ACHN (cell line): ENCODE data around the gene CLIP1.
"Not testable (repeated sequence)": the region's sequence is repeated elsewhere in the genome, so short reads cannot be mapped to it uniquely, and the experiment has no call there.

ENCODE experiments used
- DNase-seq: peaks from one replicate; pipeline ENCODE4 v3.0.0-alpha.2; 2015
- in situ Hi-C: cut with HindIII; loops from 2 replicates; pipeline ENCODE4 v1.10.0; 2017; ENCODE audit warnings: low sequenced_read_pairs, low pct_ligation_motif_present, low pct_unique_long_range_greater_than_20kb

Gene CLIP1

DNA sequence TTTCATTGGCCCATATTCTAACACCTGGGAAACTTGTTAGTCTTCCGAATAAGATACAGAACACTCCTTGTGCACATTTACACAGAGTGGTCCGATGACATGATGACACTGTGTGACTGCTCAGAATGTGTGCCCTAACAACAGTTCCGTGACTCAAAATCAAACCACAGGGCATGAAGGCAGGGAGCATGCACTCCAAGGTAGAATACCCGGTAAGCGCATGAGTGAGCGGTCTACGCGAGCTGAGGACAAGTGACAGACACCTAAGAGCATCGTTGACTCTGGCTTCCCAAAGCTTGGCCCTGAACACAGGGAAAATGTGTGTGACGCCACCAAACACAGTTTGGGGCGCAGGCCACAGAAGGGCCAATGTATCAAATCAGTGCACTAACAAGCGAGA is 18.6 kb downstream of the CLIP1 start:
- in situ Hi-C loops = no loop called here
- no peak for DNase-seq

DNA sequence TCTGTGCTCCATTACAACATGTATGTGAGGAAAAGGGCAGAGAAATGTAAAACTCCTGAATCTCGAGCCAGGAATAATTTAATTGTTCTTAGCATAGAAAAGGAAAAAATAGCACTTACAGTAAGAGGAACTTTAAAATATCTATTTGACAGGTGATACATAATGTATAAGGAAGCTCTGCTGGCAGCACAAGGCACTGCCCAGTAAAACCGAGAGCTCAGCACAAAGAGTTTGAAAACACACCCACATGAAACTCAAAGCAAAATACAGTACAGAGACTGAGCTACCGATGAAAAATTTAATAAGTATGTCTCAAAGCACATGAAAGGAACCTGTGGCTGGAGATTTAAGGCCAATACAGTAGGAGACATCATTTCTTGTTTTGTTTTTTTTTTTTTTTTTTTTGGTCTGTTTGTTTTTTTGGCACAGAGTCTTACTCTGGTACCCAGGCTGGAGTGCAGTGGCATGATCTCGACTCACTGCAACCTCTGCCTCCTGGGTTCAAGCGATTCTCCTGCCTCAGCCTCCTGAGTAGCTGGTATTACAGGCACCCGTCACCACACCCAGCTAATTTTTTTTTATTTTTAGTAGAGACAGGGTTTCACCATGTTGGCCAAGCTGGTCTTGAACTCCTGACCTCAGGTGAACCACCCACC is 19.2 kb downstream of the CLIP1 start:
- no peak for DNase-seq
- in situ Hi-C loops = no loop called here

DNA sequence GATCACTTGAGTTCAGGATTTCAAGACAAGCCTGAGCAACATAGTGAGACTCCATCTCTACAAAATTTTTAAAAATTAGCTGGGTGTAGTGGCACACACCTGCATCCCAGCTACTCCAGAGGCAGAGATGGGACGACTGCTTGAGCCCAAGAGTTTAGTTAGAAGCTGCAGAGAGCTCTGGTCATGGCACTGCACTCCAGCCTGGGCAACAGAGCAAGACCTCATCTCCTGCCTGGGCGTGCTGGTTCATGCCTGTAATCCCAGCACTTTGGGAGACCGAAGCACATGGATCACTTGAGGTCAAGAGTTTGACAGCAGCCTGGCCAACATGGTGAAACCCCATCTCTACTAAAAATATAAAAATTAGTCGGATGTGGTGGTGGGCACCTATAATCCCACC is 20.2 kb downstream of the CLIP1 start:
- DNase-seq = no peak
- in situ Hi-C loops = no loop called here

GRCh38 chr12:122399592-122400373 is 22.7 kb downstream of the CLIP1 start:
- in situ Hi-C loops = no loop called here

GRCh38 chr12:122399254-122399591 is 23.2 kb downstream of the CLIP1 start:
- no peak for DNase-seq
- in situ Hi-C loops = no loop called here

More at GRCh38 chr12:122399592-122400373, 22.7 kb downstream of the CLIP1 start:
- DNase-seq = peak; percentile 95

DNA sequence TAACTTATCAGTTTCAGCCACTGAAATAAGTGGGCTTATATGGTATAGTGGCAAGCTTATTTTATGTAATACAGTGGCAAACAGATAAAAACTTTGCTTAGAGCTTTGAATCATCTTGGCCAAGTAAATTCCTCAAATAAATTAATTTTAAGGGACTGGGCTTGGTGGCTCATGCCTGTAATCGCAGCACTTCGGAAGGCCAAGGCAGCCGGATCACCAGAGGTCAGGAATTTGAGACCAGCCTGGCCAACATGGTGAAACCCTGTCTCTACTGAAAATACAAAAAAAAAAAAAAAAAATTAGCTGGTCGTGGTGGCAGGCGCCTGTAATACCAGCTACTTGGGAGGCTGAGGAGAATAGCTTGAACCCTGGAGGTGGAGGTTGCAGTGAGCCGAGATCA is 24.5 kb downstream of the CLIP1 start:
- DNase-seq, in situ Hi-C loops: not testable (repeated sequence)

- peak; percentile 64 for DNase-seq
- in situ Hi-C loops = no loop called here
Measured at GRCh38 chr12:122395319-122395718, 27.1 kb downstream of the CLIP1 start.

GRCh38 chr12:122394626-122395194 is 27.8 kb downstream of the CLIP1 start:
- in situ Hi-C loops = no loop called here
- no peak for DNase-seq

DNA sequence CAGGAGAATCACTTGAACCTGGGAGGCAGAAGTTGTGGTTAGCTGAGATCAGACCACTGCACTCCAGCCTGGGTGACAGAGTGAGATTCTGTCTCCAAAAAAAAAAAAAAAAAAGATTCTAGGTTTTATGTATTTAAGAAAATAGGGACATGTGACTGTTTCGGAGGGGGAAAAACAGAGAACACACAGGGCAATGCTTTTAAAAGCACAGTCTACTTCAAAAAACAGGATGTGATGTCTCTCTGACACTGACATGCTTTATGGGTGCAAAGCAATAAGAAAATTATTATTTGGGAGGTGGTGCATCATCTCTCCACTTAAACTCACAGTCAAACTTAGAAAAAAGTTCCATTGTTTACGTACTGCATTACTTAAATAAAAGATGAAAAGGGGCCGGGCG is 28.7 kb downstream of the CLIP1 start:
- in situ Hi-C loops = no loop called here
- peak; percentile 22 for DNase-seq

DNA sequence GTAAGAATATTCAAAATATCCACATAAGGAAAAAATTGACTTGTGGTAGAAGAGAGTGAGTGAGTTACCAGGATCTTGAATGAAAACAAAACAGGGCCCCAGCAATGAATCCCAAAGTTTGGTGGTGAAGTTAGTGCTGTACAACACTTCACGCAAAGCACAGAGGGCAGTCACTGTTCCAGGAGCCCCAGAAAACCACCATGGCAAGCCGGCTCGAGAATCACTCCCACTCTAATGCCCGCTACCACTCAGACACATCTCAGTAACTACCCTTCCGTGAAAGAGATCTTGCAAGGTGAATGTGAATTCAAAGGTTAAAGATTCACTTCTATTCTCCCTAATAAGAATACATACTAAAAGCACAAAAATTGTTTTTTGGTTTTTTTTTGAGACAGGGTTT is 30.1 kb downstream of the CLIP1 start:
- DNase-seq = no peak
- in situ Hi-C loops = no loop called here

GRCh38 chr12:122389677-122390076 is 32.8 kb downstream of the CLIP1 start:
- no peak for DNase-seq
- in situ Hi-C loops = no loop called here

DNA sequence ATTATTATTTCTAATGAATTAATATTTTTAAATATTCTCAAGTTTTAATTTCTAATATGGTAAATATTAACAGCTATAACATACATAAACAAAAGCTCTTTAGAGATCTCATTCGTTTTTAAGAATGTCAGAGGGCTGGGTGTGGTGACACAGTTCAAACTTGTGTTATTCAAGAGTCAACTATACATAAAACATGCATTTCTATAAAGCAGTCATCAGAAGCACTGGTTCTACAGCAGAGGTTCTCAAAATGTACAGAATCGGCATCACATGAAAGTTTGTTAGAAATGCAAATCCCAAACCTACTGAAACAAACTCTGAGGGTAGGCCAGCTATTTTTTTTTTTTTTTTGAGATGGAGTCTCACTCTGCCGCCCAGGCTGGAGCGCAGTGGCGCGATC is 34.6 kb downstream of the CLIP1 start:
- no peak for DNase-seq
- in situ Hi-C loops = no loop called here

GRCh38 chr12:122385171-122386016 is 37.1 kb downstream of the CLIP1 start:
- in situ Hi-C loops = no loop called here
- no peak for DNase-seq

DNA sequence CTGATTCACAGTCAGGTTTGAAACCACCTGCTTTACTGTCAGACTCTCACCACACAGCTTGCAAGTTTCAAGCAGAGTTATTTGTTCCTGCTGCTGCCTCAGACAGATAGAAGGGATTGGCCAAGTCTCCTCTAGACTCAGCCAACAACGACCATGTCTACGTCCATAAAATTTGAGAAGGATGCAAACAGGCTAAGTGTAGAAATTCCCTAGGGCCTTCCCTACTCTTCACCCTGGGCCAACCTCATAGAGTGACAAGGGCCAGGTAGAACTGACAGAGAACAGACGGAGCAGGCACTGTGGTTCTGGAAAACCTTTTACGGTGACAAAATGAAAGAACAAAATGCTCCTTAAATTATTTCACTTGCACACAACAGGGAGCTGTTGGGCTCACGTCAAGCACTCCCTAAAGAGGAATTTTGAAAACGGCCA is 39.5 kb downstream of the CLIP1 start:
- in situ Hi-C loops = loop anchor here (5.0 kb wide), 1 partner anchor 54 kb away; no protein-coding TSS in a partner anchor
- no peak for DNase-seq

DNA sequence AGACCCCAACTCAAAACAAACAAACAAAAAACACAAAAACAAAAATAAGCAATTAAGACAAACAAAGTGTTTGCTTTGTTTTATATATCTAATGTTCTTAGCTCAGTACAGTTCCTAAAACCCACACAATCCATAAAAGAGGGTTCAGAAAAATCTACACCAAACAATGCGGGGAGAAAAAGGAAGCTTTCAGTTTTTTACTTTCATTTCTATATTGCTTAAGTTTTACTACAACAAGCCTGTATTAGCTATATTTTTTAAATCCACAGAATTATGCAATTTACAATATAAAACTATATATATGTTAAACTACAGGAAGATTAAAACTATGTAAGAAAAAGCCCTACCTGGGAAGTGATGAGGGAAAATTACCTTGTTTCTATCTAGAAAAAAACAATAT is 41.4 kb downstream of the CLIP1 start:
- in situ Hi-C loops = loop anchor here (5.0 kb wide), 1 partner anchor 56 kb away; no protein-coding TSS in a partner anchor
- DNase-seq = no peak

DNA sequence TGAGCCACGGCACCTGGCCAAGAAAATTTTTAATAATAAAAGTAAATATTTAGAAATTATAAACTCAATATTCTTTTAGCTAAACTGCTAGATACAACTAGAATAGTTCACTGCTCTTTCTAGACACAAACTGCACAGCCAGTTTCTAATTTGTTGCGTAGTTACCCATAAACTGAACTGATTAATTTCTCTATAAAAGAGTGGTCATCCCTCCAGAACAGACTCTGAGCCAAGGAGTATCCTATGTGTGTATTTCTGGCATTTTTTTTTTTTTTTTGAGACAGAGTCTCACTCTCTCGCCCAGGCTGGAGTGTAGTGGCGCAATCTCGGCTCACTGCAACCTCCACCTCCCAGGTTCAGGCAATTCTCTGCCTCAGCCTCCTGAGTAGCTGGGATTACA is 45.7 kb downstream of the CLIP1 start:
- DNase-seq, in situ Hi-C loops: not testable (repeated sequence)

GRCh38 chr12:122374707-122375106 is 47.8 kb downstream of the CLIP1 start:
- no peak for DNase-seq
- in situ Hi-C loops = no loop called here

GRCh38 chr12:122371475-122372045 is 50.9 kb downstream of the CLIP1 start:
- no peak for DNase-seq
- in situ Hi-C loops = no loop called here
